HS-5 (cell line): ENCODE measurements around the gene C5AR2.
"Not testable (repeated sequence)": the region's sequence is repeated elsewhere in the genome, so short reads cannot be mapped to it uniquely, and the experiment has no call there.

Source experiments
- DNase-seq: peaks from one replicate; pipeline ENCODE4 v3.0.0-alpha.2; 2012; ENCODE audit warnings: low read depth

Gene C5AR2

GRCh38 chr19:47387623-47388022, 55.6 kb downstream of the C5AR2 start:
- DNase-seq, result not testable (repeated sequence)

- not testable (repeated sequence) for DNase-seq
These were observed 56.7 kb downstream of the C5AR2 start for GRCh38 chr19:47388721-47389120.

GRCh38 chr19:47389150-47389556, 57.2 kb downstream of the C5AR2 start:
- no peak for DNase-seq

- no peak for DNase-seq
These were observed 58.8 kb downstream of the C5AR2 start for GRCh38 chr19:47390533-47391488.

GRCh38 chr19:47391510-47392223, 59.7 kb downstream of the C5AR2 start:
- peak; percentile 28 for DNase-seq
